Femur (tissue), 1 donor: ENCODE results near the gene DEF6.

Experiments used
- DNase-seq: peaks from one replicate; pipeline ENCODE4 v3.0.0-alpha.2; 2017

The DEF6 gene

DNA sequence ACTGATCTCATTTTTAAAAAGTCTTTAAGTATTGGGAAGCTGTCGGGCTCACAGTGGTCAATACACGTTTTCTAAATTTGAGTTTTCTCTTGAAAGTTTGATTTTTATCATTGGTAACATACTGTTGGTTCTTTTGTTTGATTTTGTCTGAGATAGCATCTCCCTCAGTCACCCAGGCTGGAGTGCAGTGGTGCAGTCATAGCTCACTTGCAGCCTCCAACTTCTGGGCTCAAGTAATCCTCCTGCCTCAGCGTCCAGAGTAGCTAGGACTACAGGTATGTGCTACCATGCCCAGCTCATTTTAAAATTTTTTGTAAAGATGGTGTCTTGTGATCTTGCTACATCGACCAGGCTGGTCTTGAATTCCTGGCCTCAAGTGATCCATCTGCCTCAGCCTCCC, 53.8 kb downstream of the DEF6 start:
- no peak for DNase-seq

DNA sequence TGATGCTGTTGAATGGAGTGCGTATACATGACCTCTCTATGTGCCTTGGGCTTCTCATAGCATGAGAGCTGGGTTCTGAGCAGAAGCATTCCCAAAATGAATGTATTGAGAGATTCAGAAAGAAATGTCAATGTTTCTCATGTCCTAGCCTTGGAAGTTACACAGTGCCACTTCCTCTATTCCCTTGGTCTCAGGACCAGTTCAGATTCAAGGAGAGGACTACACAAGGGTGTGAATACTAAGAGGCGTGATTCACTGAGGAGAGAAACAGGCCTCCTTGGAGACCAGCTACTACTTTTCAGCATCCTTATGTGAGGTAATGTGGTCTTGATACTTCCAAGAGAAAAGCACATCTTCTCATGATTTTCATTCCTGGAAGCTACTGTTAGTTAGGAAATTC, 55.1 kb downstream of the DEF6 start:
- no peak for DNase-seq

DNA sequence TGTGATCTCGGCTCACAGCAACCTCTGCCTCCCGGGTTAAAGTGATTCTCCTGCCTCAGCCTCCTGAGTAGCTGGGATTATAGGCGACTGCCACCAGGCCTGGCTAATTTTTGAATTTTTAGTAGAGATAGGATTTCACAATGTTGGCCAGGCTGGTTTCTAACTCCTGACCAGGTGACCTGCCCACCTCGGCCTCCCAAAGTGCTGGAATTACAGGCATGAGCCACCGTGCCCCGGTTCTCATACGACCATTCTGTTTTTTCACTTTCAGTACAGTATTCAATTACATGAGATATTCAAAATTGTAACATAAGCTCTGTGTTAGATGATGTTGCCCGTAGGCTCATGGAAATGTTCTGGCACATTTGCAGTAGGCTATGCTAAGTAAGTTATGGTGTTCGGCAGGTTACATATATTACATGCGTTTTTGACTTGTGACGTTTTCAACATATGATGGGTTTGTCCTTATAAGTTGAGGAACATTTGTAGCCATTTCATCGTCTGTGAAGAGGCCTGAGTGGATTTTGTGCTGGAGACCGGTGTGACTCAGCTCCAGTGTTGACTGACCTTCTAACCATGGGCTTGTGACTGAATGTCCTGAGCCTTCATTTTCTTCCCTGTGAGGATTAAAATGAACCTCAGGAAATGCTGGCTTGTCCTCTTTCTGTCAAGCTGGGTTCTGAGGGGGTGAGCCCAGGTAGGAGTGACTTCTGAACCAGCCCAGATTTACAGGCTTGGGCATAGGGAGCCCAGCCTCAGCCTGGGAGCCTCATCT, 56.9 kb downstream of the DEF6 start:
- no peak for DNase-seq

DNA sequence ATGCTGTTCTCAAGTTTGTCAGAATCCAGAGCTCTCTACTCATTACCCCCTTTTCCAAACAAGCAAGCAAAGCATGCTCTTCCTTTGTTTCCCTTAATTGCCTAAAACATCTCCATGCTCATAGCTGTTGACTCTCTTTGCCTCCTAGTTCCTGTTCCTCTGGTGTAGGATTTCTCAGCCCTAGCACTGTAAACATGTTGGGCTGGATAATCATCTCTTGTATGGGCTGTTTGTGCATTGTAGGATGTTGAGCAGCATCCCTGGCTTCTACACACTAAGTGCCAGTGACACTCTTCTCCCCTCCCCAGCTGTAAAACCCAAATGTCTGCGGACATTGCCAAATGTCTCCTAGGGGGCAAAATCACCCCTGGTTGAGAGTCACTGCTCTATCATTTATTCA, 58.8 kb downstream of the DEF6 start:
- no peak for DNase-seq

DNA sequence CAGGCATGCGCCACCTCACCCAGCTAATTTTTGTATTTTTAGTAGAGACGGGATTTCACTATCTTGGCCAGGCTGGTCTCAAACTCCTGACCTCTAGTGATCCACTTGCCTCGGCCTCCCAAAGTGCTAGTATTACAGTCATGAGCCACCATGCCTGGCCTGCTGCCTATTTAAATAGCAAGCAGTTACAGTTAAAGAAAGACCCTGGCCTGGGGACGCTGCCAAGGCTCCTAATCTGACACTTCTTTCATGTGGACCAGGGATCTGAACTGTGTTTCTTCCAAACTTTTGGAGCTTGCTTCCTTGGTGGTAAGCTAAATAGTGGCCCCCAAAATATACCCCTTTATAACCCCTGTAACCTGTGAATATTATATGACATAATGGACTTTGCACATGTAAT, 60.1 kb downstream of the DEF6 start:
- no peak for DNase-seq

DNA sequence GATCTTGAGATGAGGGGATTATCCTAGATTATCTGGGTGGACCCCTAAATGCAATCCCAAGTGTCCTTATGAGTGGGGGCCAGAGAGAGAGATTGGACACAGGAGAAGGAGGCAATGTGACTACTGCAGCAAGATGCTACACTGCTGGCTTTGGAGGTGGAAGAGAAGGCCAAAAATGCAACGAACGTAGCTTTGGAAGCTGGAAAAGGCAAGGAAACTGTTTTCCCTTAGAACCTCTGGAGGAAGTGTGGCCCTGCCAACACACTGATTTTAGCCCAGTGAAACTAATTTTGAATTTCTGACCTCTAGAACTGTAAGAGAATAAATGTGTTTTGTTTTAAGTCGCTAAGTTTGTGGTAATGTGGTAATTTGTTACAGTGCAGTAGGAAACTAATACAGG, 60.5 kb downstream of the DEF6 start:
- DNase-seq = peak; percentile 61

DNA sequence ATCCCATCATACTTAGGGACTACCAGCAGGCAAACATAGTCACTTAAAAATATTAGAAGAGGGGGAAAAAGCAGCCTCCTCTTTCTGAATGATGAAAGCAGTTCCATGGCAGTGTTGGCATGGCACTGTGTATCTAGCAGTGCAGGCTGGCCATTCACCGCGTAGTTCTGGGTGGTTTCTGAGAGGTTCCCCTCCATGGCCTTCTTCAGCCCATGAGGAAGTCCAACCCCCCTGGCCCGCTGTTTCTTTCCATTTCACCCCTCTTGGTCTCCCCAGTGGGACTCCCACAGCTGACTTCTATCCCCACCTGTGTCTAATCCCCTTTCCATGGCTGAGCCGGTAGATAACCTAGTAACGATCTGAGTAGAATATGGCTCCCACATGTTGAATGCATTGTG, 61.7 kb downstream of the DEF6 start:
- DNase-seq = no peak

DNA sequence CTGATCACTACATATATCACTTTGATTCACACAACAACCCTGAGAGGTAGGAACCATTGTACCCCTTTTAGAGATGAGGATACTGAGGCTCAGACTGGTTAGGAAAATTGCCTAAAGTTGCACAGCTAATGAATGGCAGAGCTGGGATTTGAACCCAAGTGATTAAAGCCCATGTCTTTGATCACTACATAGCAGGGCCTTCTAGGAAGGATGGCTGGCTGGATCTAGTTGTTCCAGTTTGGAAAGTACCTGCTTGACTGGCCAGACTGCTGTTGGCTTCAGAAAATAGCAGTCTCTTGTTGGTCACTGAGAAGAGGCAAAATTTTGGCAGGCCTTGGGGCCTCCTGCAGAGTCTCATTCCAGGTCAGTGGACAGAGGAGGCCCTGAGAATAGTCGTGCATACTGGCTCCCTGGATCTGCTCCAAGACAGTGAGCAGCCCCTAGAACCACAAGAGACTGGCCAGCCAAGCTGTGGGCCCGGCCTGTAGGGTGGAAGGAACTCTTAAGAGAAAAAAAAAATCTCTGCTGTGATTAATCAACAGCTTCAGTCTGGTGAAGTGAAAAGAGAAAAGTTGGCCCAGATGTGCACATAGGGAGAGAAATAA, 62.2 kb downstream of the DEF6 start:
- DNase-seq = peak; percentile 59

DNA sequence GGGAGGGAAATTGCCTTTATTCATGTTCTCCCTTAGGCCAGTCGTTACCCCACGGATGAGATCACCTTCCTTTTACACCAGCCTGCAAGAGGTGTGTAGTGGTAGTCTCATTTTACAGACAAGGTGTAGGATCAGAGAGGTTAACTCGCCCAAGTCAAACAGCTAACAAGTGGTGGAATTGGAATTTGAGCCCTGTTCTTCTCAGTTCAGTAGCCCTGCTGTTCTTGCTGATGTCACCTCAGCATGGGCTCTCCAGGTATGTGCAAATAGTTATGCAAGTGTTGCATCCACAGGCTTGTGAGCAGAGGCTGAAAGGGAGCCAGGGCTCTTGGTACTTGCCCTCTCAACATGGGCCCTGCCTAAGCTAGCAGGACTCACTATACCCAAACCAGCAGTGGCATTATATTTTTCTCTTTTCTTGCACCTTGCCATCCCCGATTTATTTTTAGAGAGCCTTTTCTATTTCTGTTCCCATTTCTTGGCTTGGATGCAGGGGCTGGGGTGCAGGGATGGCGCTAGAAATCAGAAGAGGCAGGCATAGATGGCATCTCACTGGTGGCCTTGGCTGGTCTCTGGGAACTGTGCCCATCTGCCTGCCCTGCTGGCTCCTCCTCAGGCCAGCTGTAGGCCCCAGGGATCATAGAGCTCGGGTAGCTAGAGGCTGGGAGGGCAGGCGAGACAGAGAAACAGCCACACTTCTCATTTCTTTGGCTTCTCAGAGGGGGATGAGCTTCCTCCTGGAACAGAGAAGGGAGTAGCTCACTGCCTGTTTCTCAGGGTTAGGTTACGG, 62.9 kb downstream of the DEF6 start:
- peak; percentile 69 for DNase-seq

DNA sequence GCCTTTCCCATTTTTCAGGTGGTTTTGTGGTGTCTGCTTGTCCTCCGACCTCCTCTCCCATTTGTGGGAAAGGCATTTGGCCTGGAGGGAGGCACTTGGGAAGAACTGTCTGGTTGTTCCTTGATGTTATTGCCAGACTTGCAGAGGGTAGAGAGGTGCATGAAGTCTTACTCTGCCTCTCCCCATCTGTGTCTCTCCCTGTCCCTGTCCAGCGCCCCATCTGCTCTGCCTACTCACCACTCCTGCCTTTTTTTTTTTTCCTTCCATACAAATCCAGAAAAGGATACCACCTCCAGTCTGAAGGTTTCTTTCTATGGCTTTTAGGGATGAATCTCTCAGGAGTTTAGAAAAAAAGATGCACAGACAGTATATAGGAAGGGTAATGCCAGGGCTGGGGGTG, 64.6 kb downstream of the DEF6 start:
- no peak for DNase-seq

DNA sequence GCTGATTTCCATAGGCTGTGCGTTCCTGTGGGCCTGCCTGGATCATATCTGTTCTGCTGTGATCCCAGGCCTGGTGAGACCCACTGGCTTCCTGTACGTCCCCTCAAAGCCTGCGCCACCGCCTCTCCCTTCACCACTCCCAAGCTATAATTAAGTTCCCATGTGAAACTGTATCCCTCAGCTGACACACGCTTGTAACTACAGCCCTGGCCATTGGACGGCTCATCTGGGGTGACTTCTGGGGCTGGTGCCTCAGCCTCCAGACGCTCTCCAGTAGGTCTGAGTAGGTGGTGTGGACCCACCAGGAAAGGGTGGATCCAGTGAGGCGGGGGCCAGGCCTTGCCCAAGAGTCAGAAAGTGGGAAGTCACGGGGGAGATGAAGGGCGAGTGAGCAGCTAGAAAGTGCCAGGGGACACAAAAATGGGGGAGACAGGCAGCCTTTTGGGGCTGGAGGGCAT, 65.7 kb downstream of the DEF6 start:
- DNase-seq = peak; percentile 77

DNA sequence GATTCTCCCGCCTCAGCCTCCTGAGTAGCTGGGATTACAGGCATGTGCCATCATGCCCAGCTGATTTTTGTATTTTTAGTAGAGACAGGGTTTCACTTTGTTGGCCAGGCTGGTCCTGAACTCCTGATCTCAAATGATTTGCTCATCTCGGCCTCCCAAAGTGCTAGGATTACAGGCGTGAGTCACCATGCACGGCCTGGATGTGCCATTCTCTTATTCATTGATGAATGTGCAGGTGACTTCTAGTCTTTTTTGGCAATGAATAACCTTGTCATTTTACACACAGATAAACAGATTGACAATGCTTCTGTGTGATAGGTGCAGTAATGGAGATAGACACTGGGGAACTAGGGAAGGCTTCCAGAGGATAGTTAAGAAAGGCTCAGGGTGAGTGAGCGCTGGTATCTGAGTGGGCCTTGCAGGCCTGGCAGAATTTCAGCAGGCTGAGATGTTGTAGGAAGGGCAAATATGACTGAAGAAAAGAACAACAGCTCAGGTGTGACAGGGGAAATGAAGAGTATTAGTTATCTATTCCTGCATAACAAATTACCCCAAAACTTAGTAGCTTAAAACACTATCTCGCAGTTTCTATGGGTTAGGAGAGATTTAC, 68.1 kb downstream of the DEF6 start:
- no peak for DNase-seq

DNA sequence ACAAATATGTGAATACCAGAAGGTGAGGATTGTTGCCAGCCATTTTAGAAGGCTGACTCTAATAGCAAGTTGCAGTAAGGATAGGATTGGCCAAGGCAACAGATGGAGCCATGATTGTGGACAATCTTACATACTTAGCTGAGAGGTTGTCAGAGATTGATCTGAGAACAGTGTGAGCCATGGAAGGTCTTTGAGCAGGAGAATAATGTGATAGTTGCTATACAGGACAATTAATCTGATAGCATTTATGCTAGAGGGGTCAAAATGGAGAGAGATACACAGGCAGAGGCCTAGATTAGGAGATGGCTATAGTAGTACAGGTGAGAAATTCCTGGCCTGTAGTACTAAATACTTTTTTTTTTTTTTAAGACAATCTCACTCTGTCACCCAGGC, 68.6 kb downstream of the DEF6 start:
- no peak for DNase-seq

DNA sequence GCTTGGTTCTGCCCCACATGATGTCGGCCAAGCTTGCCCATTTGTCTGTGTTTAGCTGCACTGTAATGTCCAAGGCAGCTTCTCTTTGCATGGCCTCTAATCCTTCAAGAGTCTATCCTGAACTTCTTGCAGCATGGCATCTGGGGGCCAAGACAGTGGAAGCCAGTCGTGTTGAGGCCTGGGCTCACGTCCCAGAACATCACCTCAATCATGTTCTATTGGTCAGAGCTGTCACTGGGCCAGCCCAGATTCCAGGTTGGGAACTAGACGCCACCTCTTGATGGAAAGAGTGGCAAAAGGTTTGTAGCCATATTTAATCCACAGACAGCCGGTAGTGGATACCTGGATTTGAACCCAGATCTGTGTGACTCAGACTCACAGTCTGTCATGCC, 70.0 kb downstream of the DEF6 start:
- no peak for DNase-seq

DNA sequence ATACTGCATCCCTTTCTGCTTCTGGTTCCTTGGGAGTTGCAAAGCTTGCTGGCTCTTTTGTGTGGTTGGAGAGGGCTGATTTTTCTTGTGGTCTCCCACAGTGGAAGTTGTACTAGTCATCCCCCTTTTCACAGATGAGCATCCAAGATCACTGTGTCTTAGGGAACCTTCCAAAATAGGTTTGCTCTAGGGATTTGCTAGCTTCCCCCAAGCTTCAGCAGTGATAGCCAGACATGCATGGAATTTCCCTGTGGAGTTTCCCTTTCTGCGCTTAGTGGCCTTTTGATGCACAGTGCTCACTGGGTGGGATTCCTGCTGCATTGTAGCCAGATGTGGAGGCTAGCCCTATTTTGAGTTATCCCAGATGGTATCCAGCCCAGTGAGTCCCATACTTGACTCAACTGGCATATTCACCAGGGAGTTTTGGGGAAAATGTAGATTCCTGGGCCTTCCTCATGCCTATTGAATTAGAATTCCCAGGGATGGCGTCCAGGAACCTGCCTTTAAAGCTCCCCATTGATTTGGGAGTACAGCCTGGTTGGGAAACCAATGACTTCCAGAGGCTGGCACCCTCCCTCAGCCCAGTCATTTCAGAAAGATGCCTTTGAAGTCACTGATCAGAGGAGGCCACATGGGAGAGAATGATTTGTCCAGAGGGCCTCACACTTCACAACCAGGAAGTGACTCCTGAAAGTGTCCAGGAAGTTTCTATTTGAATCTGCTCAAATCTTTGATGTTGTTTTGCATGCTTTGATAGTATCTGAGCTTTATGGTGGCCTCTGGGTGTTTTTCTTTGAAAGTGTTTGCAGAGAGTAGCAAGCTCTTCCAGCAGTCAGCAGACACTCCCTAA, 70.6 kb downstream of the DEF6 start:
- DNase-seq = no peak

DNA sequence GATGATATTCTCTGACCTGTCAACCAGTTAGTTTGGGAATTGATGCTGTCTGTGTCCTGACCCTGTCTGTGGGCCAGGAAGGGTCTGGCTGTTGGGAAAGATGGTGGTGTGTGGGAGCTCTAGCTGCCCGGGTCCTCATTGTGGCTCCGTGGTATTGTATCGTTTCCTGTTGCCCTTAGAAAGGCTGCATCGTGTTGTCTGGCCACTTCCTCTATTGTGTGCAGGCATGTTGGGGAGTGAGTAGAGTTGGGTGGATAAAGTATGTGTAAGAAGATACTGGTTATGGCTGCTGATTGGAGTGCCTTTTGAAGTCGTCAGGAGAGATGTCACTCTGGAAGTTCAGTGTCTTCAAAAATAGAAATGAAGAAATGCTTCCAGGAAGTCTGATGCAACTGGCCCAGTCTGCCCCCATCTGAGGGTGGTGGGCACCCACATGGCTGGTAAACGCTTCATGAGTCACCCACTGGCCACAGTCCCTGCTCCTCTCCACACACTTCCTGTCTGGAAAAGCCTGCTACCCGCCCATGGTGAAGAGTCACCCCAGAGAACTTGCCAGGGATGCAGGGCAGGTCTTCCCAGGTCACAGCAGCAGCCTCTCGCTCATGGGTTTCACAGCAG, 72.6 kb downstream of the DEF6 start:
- peak; percentile 76 for DNase-seq

DNA sequence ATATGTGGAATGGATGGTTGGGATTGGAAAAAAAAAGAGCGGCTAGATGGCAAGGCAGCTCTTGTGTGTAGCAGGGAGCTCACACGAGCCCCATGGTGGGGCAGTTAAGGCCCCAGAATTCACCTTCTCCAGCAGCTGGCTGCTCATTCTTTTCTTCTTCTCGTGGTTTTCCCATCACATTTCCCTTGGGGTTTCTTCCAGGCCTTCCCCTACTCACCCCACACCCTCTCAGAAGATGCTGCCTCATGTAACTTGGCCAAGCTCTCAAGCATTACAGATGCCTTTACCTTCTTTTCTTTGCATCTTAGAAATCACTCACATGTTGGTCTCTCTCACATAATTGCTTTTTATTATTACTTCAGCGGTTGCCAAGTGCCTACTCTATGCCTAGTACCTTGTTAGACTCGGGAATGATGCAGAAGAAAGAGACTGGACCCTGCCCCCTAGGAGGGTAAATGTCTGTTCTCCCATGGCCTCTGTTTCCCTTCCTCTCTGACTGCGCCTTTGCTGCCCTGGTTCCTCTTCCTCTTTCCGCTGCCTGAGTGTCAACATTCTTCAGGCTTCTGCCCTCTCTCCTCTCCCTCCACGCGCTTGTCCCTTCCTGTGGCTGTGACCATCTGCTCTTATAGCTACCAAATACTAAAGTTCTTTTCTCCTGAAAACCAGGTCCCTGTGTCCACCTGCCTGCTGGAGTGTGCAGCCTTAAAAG, 73.3 kb downstream of the DEF6 start:
- peak; percentile 46 for DNase-seq
